ENCODE data around the gene LDLRAD3.

The LDLRAD3 gene

GRCh38 chr11:36038541-36038940 is 94.7 kb downstream of the LDLRAD3 start:
- in situ Hi-C loops (cut with MboI; ENCODE audit: low sequenced_read_pairs), result loop anchor here (25.0 kb wide), 1 partner anchor 449 kb away; no protein-coding TSS in a partner anchor

GRCh38 chr11:36039471-36039870 is 95.6 kb downstream of the LDLRAD3 start:
- in situ Hi-C loops (cut with MboI; ENCODE audit: low sequenced_read_pairs), result loop anchor here (25.0 kb wide), 1 partner anchor 448 kb away; no protein-coding TSS in a partner anchor

- in situ Hi-C loops (cut with MboI; ENCODE audit: low sequenced_read_pairs), result loop anchor here (25.0 kb wide), 1 partner anchor 445 kb away; no protein-coding TSS in a partner anchor
These were observed 98.2 kb downstream of the LDLRAD3 start for GRCh38 chr11:36041988-36042611.

DNA sequence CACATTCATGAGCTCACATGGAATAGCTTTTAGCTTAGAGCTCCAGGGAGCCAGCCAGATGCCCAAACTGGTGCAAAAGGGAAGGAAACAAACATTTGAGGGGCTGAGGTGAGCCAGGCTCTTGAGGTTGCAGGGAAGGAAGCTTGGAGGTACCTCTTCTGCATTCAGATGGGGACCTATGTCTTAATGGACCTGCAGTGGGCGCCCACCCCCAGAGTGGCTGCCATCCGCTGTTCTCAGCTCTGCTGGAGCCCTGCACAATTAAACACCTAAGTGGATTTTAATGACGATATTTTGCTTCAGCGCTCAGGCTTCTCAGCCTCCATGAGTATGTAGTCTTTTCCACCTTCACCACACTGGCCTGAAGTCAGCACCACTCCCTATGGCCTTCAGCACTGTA is 100.8 kb downstream of the LDLRAD3 start:
- in situ Hi-C loops (cut with MboI; ENCODE audit: low sequenced_read_pairs), result loop anchor here (25.0 kb wide), 1 partner anchor 443 kb away; no protein-coding TSS in a partner anchor

DNA sequence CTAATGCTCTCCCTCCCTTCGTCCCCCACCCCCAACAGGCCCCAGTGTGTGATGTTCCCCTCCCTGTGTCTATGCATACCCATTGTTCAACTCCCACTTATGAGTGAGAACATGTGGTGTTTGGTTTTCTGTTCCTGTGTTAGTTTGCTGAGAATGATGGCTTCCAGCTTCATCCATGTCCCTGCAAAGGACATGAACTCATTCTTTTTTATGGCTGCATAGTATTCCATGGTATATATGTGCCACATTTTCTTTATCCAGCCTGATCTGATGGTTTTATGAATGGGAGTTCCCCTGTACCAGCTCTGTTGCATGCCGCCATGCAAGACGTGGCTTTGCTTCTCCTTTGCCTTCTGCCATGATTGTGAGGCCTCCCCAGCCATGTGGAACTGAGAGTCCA is 102.1 kb downstream of the LDLRAD3 start:
- in situ Hi-C loops (cut with MboI; ENCODE audit: low sequenced_read_pairs), result loop anchor here (25.0 kb wide), 1 partner anchor 441 kb away; no protein-coding TSS in a partner anchor

GRCh38 chr11:36046932-36047331 is 103.1 kb downstream of the LDLRAD3 start:
- in situ Hi-C loops (cut with MboI; ENCODE audit: low sequenced_read_pairs), result loop anchor here (25.0 kb wide), 1 partner anchor 440 kb away; no protein-coding TSS in a partner anchor

- in situ Hi-C loops (cut with MboI; ENCODE audit: low sequenced_read_pairs), result loop anchor here (25.0 kb wide), 1 partner anchor 440 kb away; no protein-coding TSS in a partner anchor
These were observed 103.5 kb downstream of the LDLRAD3 start for GRCh38 chr11:36047344-36047743.

- in situ Hi-C loops (cut with MboI; ENCODE audit: low sequenced_read_pairs), result loop anchor here (25.0 kb wide), 1 partner anchor 439 kb away; no protein-coding TSS in a partner anchor
These were observed 104.8 kb downstream of the LDLRAD3 start for GRCh38 chr11:36048496-36049247.

DNA sequence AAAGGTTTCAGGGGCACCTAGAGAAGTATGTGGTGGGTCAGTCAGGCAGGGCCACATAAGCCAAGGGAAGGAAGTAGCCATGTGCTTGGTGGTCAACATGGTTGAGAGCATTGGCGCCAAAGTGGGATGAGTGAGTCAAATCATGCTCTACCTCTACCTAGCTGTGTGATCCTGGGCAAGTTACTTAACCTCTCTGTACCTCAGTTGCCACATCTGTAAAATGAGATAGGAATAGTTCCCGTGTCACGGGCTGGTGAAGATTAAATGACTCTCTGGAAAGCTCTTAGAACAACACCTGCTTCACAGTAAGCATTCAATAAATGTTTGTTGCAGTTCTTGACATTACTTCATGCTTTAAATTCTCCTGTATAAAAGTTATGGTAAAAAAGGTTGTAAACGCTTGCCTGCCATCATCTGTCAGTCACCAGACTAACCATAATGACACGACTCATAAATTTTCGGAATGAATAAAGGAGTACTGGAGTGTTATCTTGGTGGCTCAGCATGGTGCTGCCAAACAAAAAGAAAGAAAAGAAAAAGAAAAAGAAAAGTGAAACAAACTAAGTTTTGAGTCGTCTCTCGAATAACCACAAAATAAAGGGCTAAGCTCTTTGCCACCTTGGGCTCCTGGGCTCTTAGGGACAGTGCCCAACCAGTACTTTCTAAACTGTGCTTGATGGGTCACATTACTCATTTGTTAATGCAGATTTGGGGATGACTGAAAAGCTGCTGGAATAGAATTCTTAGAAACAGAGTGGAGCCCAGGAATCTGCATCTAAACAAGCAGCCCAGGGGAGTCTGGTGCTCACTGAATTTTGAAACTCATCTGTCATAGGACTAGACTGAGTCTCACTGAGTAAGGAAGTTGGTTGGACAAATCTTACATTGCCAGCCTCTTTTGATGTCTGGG is 107.6 kb downstream of the LDLRAD3 start:
- in situ Hi-C loops (cut with MboI; ENCODE audit: low sequenced_read_pairs), result no loop called here

DNA sequence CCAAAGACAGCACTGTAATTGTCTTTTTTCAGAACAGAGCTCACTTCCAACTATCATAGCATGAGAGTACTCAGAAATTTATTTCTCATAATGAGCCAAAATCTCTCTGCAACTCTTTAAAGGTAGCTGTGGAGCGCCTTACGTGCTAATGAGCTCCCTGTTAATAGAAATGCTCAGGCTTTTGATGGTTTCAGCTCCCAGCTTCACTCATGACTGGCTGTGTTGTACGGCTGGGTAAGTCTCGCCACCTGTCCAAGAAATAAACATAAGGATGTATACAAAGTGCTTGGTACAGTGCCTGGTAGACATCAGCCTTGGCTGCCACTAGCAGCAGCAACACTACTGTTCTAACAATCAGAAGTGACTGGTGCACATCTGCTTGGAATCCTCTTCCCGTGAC is 109.4 kb downstream of the LDLRAD3 start:
- in situ Hi-C loops (cut with MboI; ENCODE audit: low sequenced_read_pairs), result no loop called here

DNA sequence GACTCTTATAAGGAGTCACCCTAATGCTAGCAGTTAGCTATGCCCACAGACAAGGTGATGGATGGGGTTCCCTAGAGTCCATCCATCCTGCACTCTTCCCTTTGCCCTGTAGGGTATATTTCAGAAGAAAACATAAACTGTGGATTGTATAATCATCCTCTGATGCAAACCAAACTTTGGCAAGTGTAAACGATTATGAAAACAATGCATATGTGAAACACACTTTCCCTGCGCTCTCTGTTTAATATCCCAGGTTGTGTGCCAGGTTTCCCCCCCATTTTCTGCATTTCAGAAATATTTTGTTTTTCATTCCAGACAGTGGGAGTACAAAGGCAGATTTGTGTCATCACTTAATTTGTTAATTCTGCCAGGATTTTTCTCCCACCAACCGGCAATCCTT is 110.0 kb downstream of the LDLRAD3 start:
- in situ Hi-C loops (cut with MboI; ENCODE audit: low sequenced_read_pairs), result no loop called here

DNA sequence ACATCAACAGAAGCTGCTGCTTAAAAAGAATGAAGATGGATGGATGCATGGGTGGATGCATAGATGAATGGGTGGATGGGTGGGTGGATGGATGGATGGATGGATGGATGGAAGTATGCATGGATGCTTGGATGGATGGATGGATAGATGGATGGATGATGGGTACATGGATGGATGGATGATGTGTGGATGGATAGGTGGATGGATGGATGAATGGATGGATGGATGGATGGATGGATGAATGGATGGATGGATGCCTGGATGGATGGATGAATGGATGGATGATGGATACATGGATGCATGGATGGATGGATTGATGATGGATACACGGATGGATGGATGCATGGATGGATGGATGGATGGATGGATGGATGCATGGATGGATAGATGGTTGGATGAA is 110.8 kb downstream of the LDLRAD3 start:
- in situ Hi-C loops (cut with MboI; ENCODE audit: low sequenced_read_pairs), result no loop called here

GRCh38 chr11:36056160-36056751 is 112.4 kb downstream of the LDLRAD3 start:
- in situ Hi-C loops (cut with MboI; ENCODE audit: low sequenced_read_pairs), result no loop called here

DNA sequence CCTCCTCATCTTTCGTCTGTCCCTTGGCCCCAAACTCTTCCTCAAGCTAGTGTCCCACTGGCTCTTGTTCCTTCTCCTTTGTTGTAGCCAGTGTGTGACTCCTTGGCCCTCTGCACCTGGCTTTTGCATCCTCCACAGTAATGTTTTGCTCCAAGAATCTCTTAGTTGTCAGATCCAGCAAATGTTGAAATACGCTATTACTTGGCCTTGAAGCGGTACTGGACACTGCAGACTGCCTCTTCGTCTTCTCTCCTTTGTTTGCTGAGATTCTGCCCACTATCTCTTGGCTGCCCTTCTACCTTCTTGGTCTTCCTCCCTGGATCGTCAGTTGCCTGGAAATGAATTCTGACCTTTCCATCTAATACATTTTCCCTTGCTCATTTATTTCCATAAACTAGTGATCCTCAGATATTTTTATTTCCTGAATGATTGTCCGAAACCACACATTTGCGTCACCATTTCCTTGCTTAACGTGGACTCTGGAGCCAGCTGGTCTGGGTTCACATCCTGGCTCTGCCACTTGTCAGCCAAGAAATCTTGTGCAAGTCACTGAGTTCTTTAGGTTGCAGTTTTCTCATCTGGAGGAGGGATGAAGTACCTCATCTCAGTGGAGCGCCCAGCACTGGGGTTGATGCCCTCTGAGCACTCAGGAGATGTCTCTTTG is 113.6 kb downstream of the LDLRAD3 start:
- in situ Hi-C loops (cut with MboI; ENCODE audit: low sequenced_read_pairs), result no loop called here

- in situ Hi-C loops (cut with MboI; ENCODE audit: low sequenced_read_pairs), result no loop called here
These were observed 115.8 kb downstream of the LDLRAD3 start for GRCh38 chr11:36059660-36060059.

DNA sequence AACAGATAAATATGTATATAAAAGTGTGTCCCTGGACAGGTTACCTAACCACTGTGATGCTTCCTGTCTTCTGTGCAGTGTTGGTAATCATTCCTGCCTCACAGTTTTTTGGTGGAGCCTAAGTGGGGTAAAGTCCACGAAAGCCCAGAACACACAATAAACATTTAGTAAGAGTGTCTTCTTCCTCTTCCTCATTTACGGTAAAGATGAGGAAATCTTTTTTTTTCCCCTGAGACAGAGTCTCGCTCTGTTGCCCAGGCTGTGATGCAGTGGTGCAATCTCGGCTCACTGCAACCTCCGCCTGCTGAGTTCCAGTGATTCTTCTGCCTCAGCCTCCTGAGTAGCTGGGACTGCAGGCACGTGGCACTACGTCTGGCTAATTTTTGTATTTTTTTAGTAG is 117.1 kb downstream of the LDLRAD3 start:
- in situ Hi-C loops (cut with MboI; ENCODE audit: low sequenced_read_pairs), result no loop called here

GRCh38 chr11:36061471-36061870 is 117.6 kb downstream of the LDLRAD3 start:
- in situ Hi-C loops (cut with MboI; ENCODE audit: low sequenced_read_pairs), result no loop called here

DNA sequence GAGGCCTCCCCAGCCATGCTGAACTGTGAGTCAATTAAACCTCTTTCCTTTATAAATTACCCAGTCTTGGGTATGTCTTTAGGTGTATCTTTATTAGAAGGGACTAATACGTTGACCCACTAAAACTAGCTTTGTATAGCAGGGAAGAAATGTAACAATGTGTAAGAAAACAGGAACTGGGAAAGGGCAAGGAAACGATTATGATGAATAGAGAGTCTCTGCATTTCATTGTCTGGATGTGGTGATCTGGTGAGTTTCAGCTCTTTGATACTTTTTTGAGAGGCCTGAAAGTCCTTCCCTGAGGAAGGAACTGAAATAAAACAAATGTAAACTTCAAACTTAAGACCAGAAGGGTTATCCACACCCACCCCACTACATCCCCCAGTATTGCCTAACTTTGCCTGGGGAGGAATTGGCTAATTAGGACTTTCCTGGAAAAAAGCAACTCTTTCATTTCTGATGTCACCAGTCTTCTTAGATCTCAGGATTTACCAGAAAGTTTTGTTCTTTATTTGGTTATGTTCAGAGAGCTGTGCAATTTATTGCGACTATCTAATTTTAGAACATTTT is 119.0 kb downstream of the LDLRAD3 start:
- in situ Hi-C loops (cut with MboI; ENCODE audit: low sequenced_read_pairs), result no loop called here

- in situ Hi-C loops (cut with MboI; ENCODE audit: low sequenced_read_pairs), result no loop called here
These were observed 121.6 kb downstream of the LDLRAD3 start for GRCh38 chr11:36065436-36065835.

DNA sequence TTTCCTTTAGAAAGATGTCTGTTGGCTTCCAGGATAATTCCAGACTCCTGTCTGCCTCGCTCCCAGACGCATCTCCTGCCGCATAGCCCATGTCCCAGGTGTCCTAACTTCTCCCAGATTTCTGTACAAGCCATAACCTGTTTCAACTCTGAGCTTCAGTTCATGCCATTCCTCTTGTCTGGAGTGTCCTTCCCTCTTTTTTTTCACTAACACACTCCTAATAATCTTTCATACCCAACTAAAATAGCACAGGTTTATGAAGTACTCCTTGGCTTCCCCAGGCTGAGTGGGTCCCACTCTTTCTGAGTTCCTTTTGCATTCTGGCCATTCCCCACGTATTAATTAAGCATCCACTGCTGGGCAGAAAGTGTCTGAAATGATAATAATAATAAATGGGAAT is 123.0 kb downstream of the LDLRAD3 start:
- in situ Hi-C loops (cut with MboI; ENCODE audit: low sequenced_read_pairs), result no loop called here
